ENCODE measurements around the gene SHROOM3. TPM values are rescaled to one million over a fixed set of nuclear protein-coding genes. Genes with fewer than 3 reads are reported as not detected.

SHROOM3 gene
- total RNA-seq, 1 donor from 2014 or later = 62.0 TPM

DNA sequence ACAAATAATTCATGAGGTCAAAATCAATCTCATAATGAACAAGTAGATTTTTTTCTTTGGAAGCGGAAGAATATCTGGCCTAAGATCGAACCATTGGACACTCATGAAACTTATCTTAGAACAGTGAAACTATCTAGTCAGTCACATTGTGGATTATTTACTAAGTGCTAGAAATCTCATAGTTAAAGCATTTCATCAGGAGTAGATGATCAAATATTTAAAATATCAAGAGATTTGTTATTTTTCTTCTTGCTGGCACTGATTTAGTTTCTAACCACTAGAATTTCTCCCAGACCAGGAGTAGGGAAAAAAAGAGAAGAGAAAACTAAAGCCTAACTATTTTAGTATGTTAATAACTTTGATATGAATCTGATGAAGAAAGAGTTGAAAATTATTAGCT, 105.5 kb downstream of the SHROOM3 start:
- Histone ChIP-seq H3K4me1 (no peaks in the 10 kb centered on the region), H3K27me3 (ENCODE audit: low read depth) (no peaks in the 10 kb centered on the region), H3K9me3 (no peaks in the 10 kb centered on the region), H3K4me3 (no peak overlapping the region), H3K27ac (no peak overlapping the region), H3K36me3 (no peaks in the 10 kb centered on the region)
- DNase-seq = no peak
- TF ChIP-seq, protein P1, sequence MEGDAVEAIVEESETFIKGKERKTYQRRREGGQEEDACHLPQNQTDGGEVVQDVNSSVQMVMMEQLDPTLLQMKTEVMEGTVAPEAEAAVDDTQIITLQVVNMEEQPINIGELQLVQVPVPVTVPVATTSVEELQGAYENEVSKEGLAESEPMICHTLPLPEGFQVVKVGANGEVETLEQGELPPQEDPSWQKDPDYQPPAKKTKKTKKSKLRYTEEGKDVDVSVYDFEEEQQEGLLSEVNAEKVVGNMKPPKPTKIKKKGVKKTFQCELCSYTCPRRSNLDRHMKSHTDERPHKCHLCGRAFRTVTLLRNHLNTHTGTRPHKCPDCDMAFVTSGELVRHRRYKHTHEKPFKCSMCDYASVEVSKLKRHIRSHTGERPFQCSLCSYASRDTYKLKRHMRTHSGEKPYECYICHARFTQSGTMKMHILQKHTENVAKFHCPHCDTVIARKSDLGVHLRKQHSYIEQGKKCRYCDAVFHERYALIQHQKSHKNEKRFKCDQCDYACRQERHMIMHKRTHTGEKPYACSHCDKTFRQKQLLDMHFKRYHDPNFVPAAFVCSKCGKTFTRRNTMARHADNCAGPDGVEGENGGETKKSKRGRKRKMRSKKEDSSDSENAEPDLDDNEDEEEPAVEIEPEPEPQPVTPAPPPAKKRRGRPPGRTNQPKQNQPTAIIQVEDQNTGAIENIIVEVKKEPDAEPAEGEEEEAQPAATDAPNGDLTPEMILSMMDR (IDR thresholded peaks at IDR 0.05) = no peak
- intact Hi-C loops (cut with DNase I) = no loop called here
- no peak for ATAC-seq

DNA sequence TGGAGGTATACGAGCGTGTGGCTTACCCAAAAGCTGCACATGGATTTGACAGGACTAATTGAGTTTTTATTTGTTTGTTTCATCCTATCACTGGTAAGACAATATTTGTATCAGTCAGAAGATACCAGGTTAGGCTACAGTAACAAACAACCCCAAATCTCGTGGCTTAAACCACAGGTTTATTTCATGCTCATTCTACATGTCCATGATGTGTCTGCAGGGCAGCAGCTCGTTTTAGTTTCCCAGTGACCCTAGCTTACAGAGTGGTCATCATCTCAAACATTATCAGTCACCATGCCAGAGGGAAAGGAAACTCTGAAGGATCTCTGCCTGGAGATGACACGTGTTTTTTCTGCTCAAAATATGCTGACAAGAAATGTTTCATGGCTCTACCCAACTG, 108.3 kb downstream of the SHROOM3 start:
- no peaks in the 10 kb centered on the region for H3K9me3 ChIP-seq
- ATAC-seq = no peak
- peaks cover 10% of the 10 kb centered on the region for H3K4me1 ChIP-seq
- TF ChIP-seq, protein P1 (IDR thresholded peaks at IDR 0.05) = no peak
- H3K36me3 ChIP-seq = no peaks in the 10 kb centered on the region
- no peaks in the 10 kb centered on the region for H3K27me3 ChIP-seq (ENCODE audit: low read depth)
- H3K27ac ChIP-seq = no peak overlapping the region
- DNase-seq = no peak
- intact Hi-C loops (cut with DNase I) = no loop called here
- no peak overlapping the region for H3K4me3 ChIP-seq

DNA sequence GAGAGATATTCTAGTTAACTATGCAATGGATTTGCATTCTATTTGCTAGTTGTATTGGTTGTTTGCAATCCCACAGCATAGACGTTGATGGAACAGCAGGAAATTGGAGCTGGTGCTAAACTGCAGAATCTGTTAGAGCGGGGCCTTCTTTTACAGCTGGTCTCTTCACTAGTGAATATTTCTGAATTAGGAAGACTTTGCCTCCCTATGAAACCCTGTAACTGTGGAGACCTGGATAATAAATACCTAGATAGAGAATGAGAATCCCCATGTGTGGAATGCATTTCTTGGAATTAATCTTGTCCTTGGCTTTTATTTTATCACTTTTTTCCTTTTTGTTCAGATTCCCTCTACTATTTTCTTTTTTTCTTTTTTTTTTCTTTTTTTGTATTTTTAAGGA, 109.7 kb downstream of the SHROOM3 start:
- no peaks in the 10 kb centered on the region for H3K36me3 ChIP-seq
- DNase-seq (no peak), ATAC-seq (no peak)
- TF ChIP-seq, protein P1 (IDR thresholded peaks at IDR 0.05) = no peak
- H3K9me3 ChIP-seq = no peaks in the 10 kb centered on the region
- H3K27me3 ChIP-seq (ENCODE audit: low read depth) = no peaks in the 10 kb centered on the region
- intact Hi-C loops (cut with DNase I) = no loop called here
- peaks cover 10% of the 10 kb centered on the region for H3K4me1 ChIP-seq
- no peak overlapping the region for H3K27ac ChIP-seq
- H3K4me3 ChIP-seq = no peak overlapping the region

DNA sequence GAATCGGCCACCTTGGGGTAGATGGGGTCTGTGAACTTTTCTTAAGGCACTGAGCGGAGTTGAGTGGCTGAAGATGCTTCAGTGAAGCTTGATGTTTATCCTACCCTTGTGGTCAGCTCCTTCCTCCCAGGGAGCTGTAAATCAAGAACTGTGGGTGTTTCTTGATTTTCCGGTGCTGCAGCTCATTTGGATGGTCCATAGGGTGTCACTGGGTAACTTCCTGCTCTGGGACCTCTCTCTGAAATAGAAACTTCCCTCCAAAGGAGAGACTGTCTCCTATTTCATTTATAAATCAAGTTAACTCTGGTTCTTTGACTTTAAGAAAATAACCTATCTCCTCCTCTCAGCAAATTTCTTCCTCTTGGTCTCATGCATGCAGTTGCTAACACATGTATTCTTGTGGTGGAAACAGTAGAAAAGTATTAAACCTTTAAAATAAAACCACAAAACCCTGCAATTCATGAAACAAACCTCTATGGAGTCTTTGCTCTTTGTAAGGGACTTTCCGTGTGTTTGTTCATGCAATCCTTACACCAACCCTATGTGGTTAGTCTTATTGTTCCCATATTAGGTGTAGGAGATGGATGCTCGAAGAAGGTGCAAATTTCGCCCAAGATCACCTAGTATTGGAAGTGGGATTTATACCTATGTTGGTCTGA, 110.3 kb downstream of the SHROOM3 start:
- H3K4me3 ChIP-seq = no peak overlapping the region
- no peaks in the 10 kb centered on the region for H3K36me3 ChIP-seq
- H3K27ac ChIP-seq = no peak overlapping the region
- intact Hi-C loops (cut with DNase I) = no loop called here
- peaks cover 10% of the 10 kb centered on the region for H3K4me1 ChIP-seq
- DNase-seq (no peak), ATAC-seq (no peak)
- no peaks in the 10 kb centered on the region for H3K27me3 ChIP-seq (ENCODE audit: low read depth)
- TF ChIP-seq, protein P1 (IDR thresholded peaks at IDR 0.05) = no peak
- no peaks in the 10 kb centered on the region for H3K9me3 ChIP-seq

DNA sequence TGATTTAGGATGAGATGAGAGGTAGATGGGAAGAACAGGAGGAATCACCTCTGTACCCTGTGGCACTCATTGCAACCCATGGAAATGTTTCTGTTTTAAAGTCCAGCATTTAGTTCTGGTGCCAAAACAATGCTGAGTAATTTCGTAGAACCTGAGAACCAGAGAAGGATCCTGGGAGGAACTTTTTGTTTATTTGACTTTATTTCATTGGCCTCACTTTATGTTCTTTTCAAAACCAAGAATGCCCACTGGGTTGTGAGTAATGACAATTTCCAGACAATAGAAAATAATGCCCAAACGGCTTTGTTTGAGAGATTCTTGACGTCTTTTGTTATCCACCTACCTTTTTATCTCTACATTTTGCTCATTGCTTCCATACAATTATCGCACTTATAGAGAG, 111.3 kb downstream of the SHROOM3 start:
- Histone ChIP-seq H3K27ac (no peak overlapping the region), H3K4me3 (no peak overlapping the region), H3K36me3 (no peaks in the 10 kb centered on the region), H3K27me3 (ENCODE audit: low read depth) (no peaks in the 10 kb centered on the region), H3K9me3 (no peaks in the 10 kb centered on the region), H3K4me1 (peaks cover 10% of the 10 kb centered on the region)
- ATAC-seq = no peak
- TF ChIP-seq, protein P1 (IDR thresholded peaks at IDR 0.05) = no peak
- intact Hi-C loops (cut with DNase I) = no loop called here
- DNase-seq = no peak
